Endothelial cell (in vitro differentiated cells): ENCODE results near the gene BZW2. TPM values are rescaled to one million over a fixed set of nuclear protein-coding genes. Genes with fewer than 3 reads are reported as not detected.

ENCODE experiments used
- DNase-seq: peaks from one replicate; pipeline ENCODE4 v3.0.0; 2021; ENCODE audit warnings: low spot score
- H3K27ac Mint-ChIP-seq: one replicate; pipeline ENCODE4 v1.8.0; 2021; ENCODE audit warnings: mixed read lengths, inconsistent platforms; ENCODE audit not compliant: unreplicated experiment
- H3K27me3 Mint-ChIP-seq: one replicate; pipeline ENCODE4 v1.8.0; 2021; ENCODE audit warnings: mild to moderate bottlenecking, moderate library complexity, mixed read lengths, inconsistent platforms; ENCODE audit not compliant: unreplicated experiment
- H3K36me3 Mint-ChIP-seq: one replicate; pipeline ENCODE4 v1.8.0; 2021; ENCODE audit warnings: mild to moderate bottlenecking, low read depth, mixed read lengths, inconsistent platforms; ENCODE audit not compliant: unreplicated experiment
- H3K4me1 Mint-ChIP-seq: one replicate; pipeline ENCODE4 v1.8.0; 2021; ENCODE audit warnings: mild to moderate bottlenecking, mixed read lengths, inconsistent platforms; ENCODE audit not compliant: unreplicated experiment
- H3K4me3 Mint-ChIP-seq: one replicate; pipeline ENCODE4 v1.8.0; 2021; ENCODE audit warnings: mild to moderate bottlenecking, mixed read lengths, inconsistent platforms; ENCODE audit not compliant: unreplicated experiment
- H3K9me3 Mint-ChIP-seq: one replicate; pipeline ENCODE4 v1.8.0; 2021; ENCODE audit warnings: mixed read lengths, inconsistent platforms; ENCODE audit not compliant: unreplicated experiment
- CTCF ChIP-seq: fragments of 200-600 bp; sonication (generic); IDR thresholded peaks from one replicate; pipeline ENCODE4 v1.5.0; 2021; ENCODE audit warnings: antibody characterized with exemption; ENCODE audit not compliant: unreplicated experiment
- total RNA-seq: library from RNA; stranded (reverse); fragmentation: NEBNext Ultra II Directional; extraction: Animal tissue kit (Norgen Biotek cat#: 25700); gene quantifications from one replicate; pipeline ENCODE4 v1.2.1, GENCODE V29; 2021; ENCODE audit not compliant: unreplicated experiment

BZW2 gene
- total RNA-seq, 1 donor from 2014 or later, result 141 TPM

GRCh38 chr7:16630654-16631053 is 15.3 kb upstream of the BZW2 start:
- Mint-ChIP-seq H3K27ac (no peak overlapping the region), H3K36me3 (peaks cover 7% of the 10 kb centered on the region), H3K27me3 (no peaks in the 10 kb centered on the region), H3K9me3 (no peaks in the 10 kb centered on the region), H3K4me1 (peaks cover 5% of the 10 kb centered on the region), H3K4me3 (no peak overlapping the region)
- DNase-seq, result no peak
- TF ChIP-seq CTCF, result no peak

DNA sequence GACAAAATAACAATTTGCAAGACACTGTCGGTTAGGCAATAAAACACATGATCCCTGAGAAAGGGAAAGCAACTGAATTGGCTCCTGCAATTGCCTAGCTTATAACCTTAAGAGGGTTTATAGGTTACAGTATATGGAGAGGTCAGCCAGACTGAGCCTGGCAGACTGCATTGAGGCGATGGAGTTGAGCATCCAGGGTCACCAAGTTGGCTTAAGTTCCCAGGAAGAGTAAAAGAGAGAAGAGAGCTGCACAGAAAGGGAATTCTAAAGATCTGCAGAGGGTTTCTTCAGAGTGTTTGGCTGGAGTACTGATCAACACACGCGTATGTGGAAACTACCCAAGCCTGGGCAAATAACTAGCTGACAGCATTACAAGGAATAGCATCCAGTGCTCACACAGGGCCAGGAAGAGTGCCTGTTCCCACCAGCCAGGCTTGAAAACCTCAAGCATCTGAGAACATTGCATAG is 11.7 kb upstream of the BZW2 start:
- Mint-ChIP-seq H3K9me3 (no peaks in the 10 kb centered on the region), H3K27ac (no peak overlapping the region), H3K36me3 (peaks cover 7% of the 10 kb centered on the region), H3K4me3 (no peak overlapping the region), H3K4me1 (peaks cover 11% of the 10 kb centered on the region), H3K27me3 (no peaks in the 10 kb centered on the region)
- no peak for TF ChIP-seq CTCF
- DNase-seq, result no peak

DNA sequence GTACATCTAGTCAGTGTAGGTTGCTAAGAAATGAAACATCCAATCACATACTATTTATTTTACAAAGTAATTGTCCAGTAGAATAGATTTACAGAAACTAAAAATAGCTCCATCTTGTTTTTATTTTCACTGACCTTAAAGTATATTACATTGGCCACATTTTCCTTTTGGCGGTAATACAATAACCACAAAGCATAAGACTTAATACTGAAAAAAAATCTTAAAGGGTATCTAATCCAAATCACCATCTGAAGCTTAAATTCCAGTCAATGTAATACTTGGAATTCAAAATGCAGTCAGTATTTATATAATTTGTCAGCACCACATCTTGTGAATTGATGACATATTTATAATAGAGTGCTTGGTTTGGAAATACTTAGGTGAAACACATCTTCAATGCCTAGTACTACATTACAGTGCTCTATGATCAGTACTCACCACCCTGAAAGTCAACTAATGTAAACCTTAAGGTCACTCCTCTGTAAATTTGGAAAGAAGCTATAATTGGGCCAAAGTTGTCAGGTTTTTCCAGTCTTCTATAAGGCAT is 9.4 kb upstream of the BZW2 start:
- H3K9me3 Mint-ChIP-seq, result no peaks in the 10 kb centered on the region
- H3K27me3 Mint-ChIP-seq, result no peaks in the 10 kb centered on the region
- peaks cover 7% of the 10 kb centered on the region for H3K36me3 Mint-ChIP-seq
- DNase-seq, result no peak
- no peak overlapping the region for H3K27ac Mint-ChIP-seq
- no peak for TF ChIP-seq CTCF
- H3K4me1 Mint-ChIP-seq, result peaks cover 11% of the 10 kb centered on the region
- no peak overlapping the region for H3K4me3 Mint-ChIP-seq

DNA sequence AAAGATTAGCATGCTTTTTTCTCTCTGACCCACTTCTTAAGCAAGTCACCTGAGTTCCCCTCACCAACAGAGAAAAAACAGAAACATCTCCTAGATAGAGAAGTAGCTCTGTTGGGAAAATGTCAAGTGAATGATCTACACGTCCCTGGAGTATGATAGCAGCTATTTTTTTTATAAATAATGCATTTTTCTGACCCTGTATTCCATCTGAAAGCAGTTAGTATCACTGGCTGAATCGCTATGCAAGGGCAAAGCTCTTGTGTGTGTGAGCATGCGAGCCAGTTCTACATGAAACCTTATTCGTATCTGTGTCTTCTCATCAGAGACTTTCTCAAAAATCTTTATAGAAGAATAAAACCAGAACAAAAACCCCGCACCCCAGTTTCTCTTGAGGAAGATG is 8.6 kb upstream of the BZW2 start:
- peaks cover under 1% of the 10 kb centered on the region for H3K36me3 Mint-ChIP-seq
- peaks cover 6% of the 10 kb centered on the region for H3K4me1 Mint-ChIP-seq
- H3K27me3 Mint-ChIP-seq, result no peaks in the 10 kb centered on the region
- no peak for TF ChIP-seq CTCF
- H3K9me3 Mint-ChIP-seq, result no peaks in the 10 kb centered on the region
- H3K27ac Mint-ChIP-seq, result no peak overlapping the region
- DNase-seq, result no peak
- H3K4me3 Mint-ChIP-seq, result no peak overlapping the region

DNA sequence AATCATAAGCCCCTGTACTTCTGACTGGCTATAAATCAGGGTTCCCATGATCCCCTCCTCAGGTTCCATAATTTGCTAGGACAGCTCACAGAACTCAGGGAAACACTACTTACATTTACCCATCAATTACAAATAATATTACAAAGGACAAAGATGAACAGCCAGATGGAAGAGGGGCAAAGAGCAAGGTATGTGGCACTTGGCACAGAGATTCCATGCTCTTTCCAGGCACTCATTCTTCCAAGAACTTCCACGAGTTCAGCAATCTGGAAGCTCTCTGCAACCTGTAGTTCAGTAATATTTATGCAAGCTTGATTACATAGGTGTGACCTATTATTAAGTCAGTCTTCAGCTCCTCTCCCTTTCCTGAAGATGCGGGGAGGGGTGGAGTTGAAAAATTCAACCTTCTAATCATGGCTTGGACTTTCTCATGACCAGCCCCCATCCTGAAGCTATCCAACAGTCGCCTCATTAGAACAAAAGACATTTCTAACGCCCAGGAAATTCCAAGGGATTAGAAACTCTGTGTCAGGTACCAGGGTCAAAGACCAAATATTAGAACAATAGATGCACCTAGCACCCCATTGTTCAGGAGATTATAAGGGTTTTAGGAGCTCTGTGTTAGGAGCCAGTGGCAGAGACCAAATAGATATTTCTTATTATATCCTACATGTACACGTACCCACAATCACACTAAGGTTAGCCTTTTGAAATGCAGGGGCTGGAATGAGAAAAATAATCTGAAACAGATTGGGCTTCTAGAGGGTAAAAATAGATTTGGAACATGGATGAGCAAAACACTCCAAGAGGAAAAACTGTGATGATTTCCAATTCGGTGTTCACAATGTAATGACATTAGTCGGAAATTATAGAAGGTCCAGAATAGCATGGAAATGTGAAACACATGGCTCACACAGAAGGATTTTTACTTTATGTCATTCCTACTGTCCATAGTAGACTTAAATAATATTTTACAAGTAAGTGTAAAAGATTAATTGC is 7.4 kb upstream of the BZW2 start:
- Mint-ChIP-seq H3K4me3 (no peak overlapping the region), H3K36me3 (peaks cover 4% of the 10 kb centered on the region), H3K9me3 (no peaks in the 10 kb centered on the region)

More for the DNA sequence above, 7.4 kb upstream of the BZW2 start:
- Mint-ChIP-seq H3K27ac (no peak overlapping the region), H3K27me3 (no peaks in the 10 kb centered on the region), H3K4me1 (peaks cover 12% of the 10 kb centered on the region)
- no peak for DNase-seq
- TF ChIP-seq CTCF, result no peak
